Measurements from ENCODE around the gene WAPL. TPM values are rescaled to one million over a fixed set of nuclear protein-coding genes. Genes with fewer than 3 reads are reported as not detected.
A peak's percentile ranks its signal among the peaks of the same experiment; 100 is the strongest.

The WAPL gene
- polyA plus RNA-seq, 2 of the 4 experiments (the other 2 are of a cell fraction) = 15.4 to 25.6 TPM

- no peak for TF ChIP-seq RARB (CRISPR knock-in tag; IDR thresholded peaks at IDR 0.05)
- no peak for TF ChIP-seq SREBF2 (IDR thresholded peaks at IDR 0.05)
- no peak for TF ChIP-seq RFX5 (IDR thresholded peaks at IDR 0.05)
- no peak for TF ChIP-seq USF2 (IDR thresholded peaks at IDR 0.05)
- no peak for TF ChIP-seq JUN (IDR thresholded peaks at IDR 0.05)
- TF ChIP-seq TP53 (CRISPR knock-in tag; IDR thresholded peaks at IDR 0.05) = no peak
- no peak for TF ChIP-seq GATA3 (IDR thresholded peaks at IDR 0.05; ENCODE audit: borderline replicate concordance)
- TF ChIP-seq EP300 (IDR thresholded peaks at IDR 0.05) = no peak
- no peaks in the 10 kb centered on the region for H3K9me3 ChIP-seq
- no peak overlapping the region for H3K4me3 ChIP-seq
- no peak for DNase-seq (ENCODE audit: low read depth in 1 of 2, low spot score in 1 of 2)
- peaks cover 53% of the 10 kb centered on the region for H3K4me1 ChIP-seq
- ATAC-seq = no peak
- 91% methylated on average over 1 of the region's 1 CpG for WGBS (ENCODE audit: missing lambda C conversion rate)
- no peak for FAIRE-seq
- 0 out of 3 replicates have a peak overlapping the region, but pooled peaks have one; percentile 8 for H3K4me2 ChIP-seq
- H3K27ac ChIP-seq = peak overlapping the region; percentile 14 to 24; a peak in 3 of 6 replicates
- CTCF ChIA-PET = interaction anchor here (1.5 to 1.8 kb wide), 2 partner anchors 47 to 138 kb away, joined by 4 read pairs; no protein-coding TSS in a partner anchor
- POLR2A ChIA-PET = no interaction called here
Observed at GRCh38 chr10:86446987-86447386, 74.6 kb downstream of the WAPL start.

- ATAC-seq = no peak
- 80% methylated on average over 1 of the region's 1 CpG for WGBS (ENCODE audit: missing lambda C conversion rate)
- Histone ChIP-seq H3K27ac (0 out of 6 replicates have a peak overlapping the region, but pooled peaks of 1 of the 2 experiments have one; percentile 8), H3K4me2 (no peak overlapping the region), H3K4me3 (no peak overlapping the region), H3K4me1 (peaks cover 59% of the 10 kb centered on the region), H3K9me3 (no peaks in the 10 kb centered on the region)
- CTCF ChIA-PET = interaction anchor here (1.8 to 2.1 kb wide), 2 partner anchors 46 to 139 kb away, joined by 4 to 8 read pairs; no protein-coding TSS in a partner anchor
- TF ChIP-seq BHLHE40 (IDR thresholded peaks at IDR 0.05; ENCODE audit: low read depth, low read length) (no peak), RARB (CRISPR knock-in tag; IDR thresholded peaks at IDR 0.05) (no peak)
- POLR2A ChIA-PET = no interaction called here
- DNase-seq (ENCODE audit: low read depth in 1 of 2, low spot score in 1 of 2) = no peak
- no peak for FAIRE-seq
Observed at GRCh38 chr10:86446440-86446839, 75.2 kb downstream of the WAPL start.

GRCh38 chr10:86443936-86444335 is 77.7 kb downstream of the WAPL start:
- Histone ChIP-seq H3K4me1 (peaks cover 84% of the 10 kb centered on the region), H3K4me3 (no peak overlapping the region), H3K4me2 (peak overlapping the region; percentile 18; the same call in 1 of the 3 replicates), H3K27ac (peak overlapping the region; percentile 72 to 87), H3K9me3 (no peaks in the 10 kb centered on the region)
- ChIA-PET CTCF (interaction anchor here (1.0 to 1.5 kb wide), 2 partner anchors 44 to 46 kb away, joined by 3 to 4 read pairs; no protein-coding TSS in a partner anchor), POLR2A (no interaction called here)
- DNase-seq (ENCODE audit: low read depth in 1 of 2, low spot score in 1 of 2) (peak in 1 of 2 experiments; percentile 44), ATAC-seq (no peak), FAIRE-seq (no peak)
- TF ChIP-seq CEBPB (IDR thresholded peaks at IDR 0.05) (no peak), CTCF (IDR thresholded peaks at IDR 0.05) (no peak), RFX5 (IDR thresholded peaks at IDR 0.05) (peak; percentile 95), BCL3 (IDR thresholded peaks at IDR 0.05) (no peak)
- WGBS (ENCODE audit: missing lambda C conversion rate) = 57% methylated on average over 6 of the region's 6 CpGs

GRCh38 chr10:86443069-86443468 is 78.5 kb downstream of the WAPL start:
- ATAC-seq = no peak
- Histone ChIP-seq H3K4me1 (peaks cover 92% of the 10 kb centered on the region), H3K27ac (peak overlapping the region; percentile 75 to 87), H3K4me2 (peak overlapping the region; percentile 18; the same call in 2 of the 3 replicates), H3K9me3 (no peaks in the 10 kb centered on the region), H3K4me3 (no peak overlapping the region)
- TF ChIP-seq MAFK (IDR thresholded peaks at IDR 0.05; ENCODE audit: partially characterized antibody) (no peak), PBX3 (IDR thresholded peaks at IDR 0.05) (no peak), FOSL2 (IDR thresholded peaks at IDR 0.05) (no peak), FOSL2 (CRISPR knock-in tag; IDR thresholded peaks at IDR 0.05) (peak; percentile 9; the same call in 1 of the 2 replicates), NFE2L2 (conservative IDR thresholded peaks at IDR 0.05; ENCODE audit: low read length) (no peak), MAX (IDR thresholded peaks at IDR 0.05) (peak; percentile 63), HOXA7 (CRISPR knock-in tag; IDR thresholded peaks at IDR 0.05) (no peak), REST (IDR thresholded peaks at IDR 0.05) (no peak)
- CTCF ChIA-PET = interaction anchor here (1.0 to 1.5 kb wide), 2 partner anchors 43 to 45 kb away, joined by 3 to 4 read pairs; no protein-coding TSS in a partner anchor
- WGBS (ENCODE audit: missing lambda C conversion rate) = 46% methylated on average over 2 of the region's 2 CpGs
- POLR2A ChIA-PET = no interaction called here
- DNase-seq (ENCODE audit: low read depth in 1 of 2, low spot score in 1 of 2) = peak in 1 of 2 experiments; percentile 62
- FAIRE-seq = no peak

All from A549 (cell line).